Measurements from ENCODE around the gene CNTNAP2. TPM values are rescaled to one million over a fixed set of nuclear protein-coding genes. Genes with fewer than 3 reads are reported as not detected.

Gene CNTNAP2
- total and polyA plus RNA-seq, 2 of the 4 experiments (the other 2 are of a cell fraction) = not detected

DNA sequence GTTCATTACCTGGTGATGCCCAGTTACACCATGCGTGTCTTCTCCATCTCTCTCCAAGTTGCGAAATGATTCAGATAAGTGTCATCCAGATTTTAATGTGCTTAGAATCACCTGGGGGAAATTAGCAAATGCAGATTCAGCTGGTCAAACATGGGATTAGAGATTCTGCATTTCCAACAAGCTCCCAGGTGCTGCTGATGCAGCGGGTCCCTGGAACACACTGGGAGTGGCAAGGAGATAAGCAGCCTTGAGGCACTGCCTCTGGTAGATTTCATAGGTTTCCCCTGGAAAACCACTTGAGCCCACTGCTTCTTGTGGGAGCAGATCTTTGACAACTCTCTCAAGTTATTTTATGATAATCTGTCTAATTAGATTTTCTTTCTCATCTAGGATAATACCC lies 2278.0 kb downstream of the CNTNAP2 start:
- no peaks in the 10 kb centered on the region for H3K9me1 ChIP-seq (ENCODE audit: insufficient read depth, low read length)
- no peak overlapping the region for H2AK9ac ChIP-seq (replicated peaks; ENCODE audit: low read depth, low read length, poor library complexity)
- H2AK5ac ChIP-seq (ENCODE audit: low read depth, low read length) = no peak overlapping the region
- no peak overlapping the region for H3K14ac ChIP-seq (replicated peaks; ENCODE audit: low read depth, low read length)
- WGBS, 2 experiments (ENCODE audit: extremely low coverage in 2 of 2, insufficient read length in 1 of 2) = no CpG with 5 or more reads among the region's 3 CpGs
- H2BK15ac ChIP-seq (ENCODE audit: low read depth, low read length) = no peak overlapping the region
- no peak overlapping the region for H3K18ac ChIP-seq (ENCODE audit: low read depth, low read length)
- dilution Hi-C loops (cut with HindIII; ENCODE audit: low sequenced_read_pairs, unreplicated experiment) (no loop called here), in situ Hi-C loops (cut with MboI; ENCODE audit: low sequenced_read_pairs) (no loop called here), intact Hi-C loops (cut with micrococcal nuclease) (no loop called here)
- H3K79me1 ChIP-seq (ENCODE audit: low read depth in 1 of 2, low read length in 2 of 2) = no peaks in the 10 kb centered on the region
- H3K4ac ChIP-seq (ENCODE audit: low read depth, low read length) = no peak overlapping the region
- TF ChIP-seq, protein P1, sequence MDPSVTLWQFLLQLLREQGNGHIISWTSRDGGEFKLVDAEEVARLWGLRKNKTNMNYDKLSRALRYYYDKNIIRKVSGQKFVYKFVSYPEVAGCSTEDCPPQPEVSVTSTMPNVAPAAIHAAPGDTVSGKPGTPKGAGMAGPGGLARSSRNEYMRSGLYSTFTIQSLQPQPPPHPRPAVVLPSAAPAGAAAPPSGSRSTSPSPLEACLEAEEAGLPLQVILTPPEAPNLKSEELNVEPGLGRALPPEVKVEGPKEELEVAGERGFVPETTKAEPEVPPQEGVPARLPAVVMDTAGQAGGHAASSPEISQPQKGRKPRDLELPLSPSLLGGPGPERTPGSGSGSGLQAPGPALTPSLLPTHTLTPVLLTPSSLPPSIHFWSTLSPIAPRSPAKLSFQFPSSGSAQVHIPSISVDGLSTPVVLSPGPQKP (IDR thresholded peaks at IDR 0.05; ENCODE audit: borderline replicate concordance, low read depth, low read length) = no peak
- no peak for TF ChIP-seq RCOR1 (IDR thresholded peaks at IDR 0.05; ENCODE audit: insufficient replicate concordance, low read length)
- H3K56ac ChIP-seq (ENCODE audit: extremely low read depth, insufficient read depth, low read length) = no peak overlapping the region
- ATAC-seq (ENCODE audit: low read depth) (no peak), DNase-seq (no peak)
- H4K5ac ChIP-seq (ENCODE audit: low read depth, low read length) = no peak overlapping the region
- H2AFZ ChIP-seq (replicated peaks; ENCODE audit: low read length, poor library complexity) = no peak overlapping the region
- no peak overlapping the region for H3K23ac ChIP-seq (ENCODE audit: low read depth, low read length)
- no peak overlapping the region for H2BK120ac ChIP-seq (ENCODE audit: low read depth, low read length)
- ChIA-PET CTCF (no interaction called here), POLR2A (ENCODE audit: unreplicated experiment) (no interaction called here)
- no peak overlapping the region for H3K27ac ChIP-seq (ENCODE audit: insufficient read depth, low read length)
- H2BK5ac ChIP-seq (ENCODE audit: low read depth, low read length, poor library complexity, severe bottlenecking) = no peak overlapping the region
- no peaks in the 10 kb centered on the region for H4K20me1 ChIP-seq (ENCODE audit: insufficient read depth, low read length)
- no peak overlapping the region for H4K8ac ChIP-seq (ENCODE audit: low read depth in 2 of 2, low read length in 2 of 2)
- H3K4me2 ChIP-seq (ENCODE audit: low read depth, low read length) = no peak overlapping the region
- no peaks in the 10 kb centered on the region for H3K27me3 ChIP-seq (ENCODE audit: control insufficient read depth, insufficient read depth, low read length)
- no peaks in the 10 kb centered on the region for H3K36me3 ChIP-seq (ENCODE audit: control insufficient read depth, insufficient read depth, low read length)
- BruUV-seq (replicated peaks) = no TSS peak
- H3K4me3 ChIP-seq (ENCODE audit: insufficient read depth, low read depth, low read length) = no peak overlapping the region
- no peaks in the 10 kb centered on the region for H3K4me1 ChIP-seq (ENCODE audit: control insufficient read depth, insufficient read depth, low read length)
- no peak overlapping the region for H4K91ac ChIP-seq (ENCODE audit: insufficient read depth, low read depth, low read length)
- peaks cover 15% of the 10 kb centered on the region for H3K9me3 ChIP-seq (ENCODE audit: control insufficient read depth, insufficient read depth, low read length)
- H2BK20ac ChIP-seq (ENCODE audit: low read depth, low read length) = no peak overlapping the region
- no peak overlapping the region for H3K9ac ChIP-seq (ENCODE audit: low read depth, low read length)
